CD14-positive monocyte (primary cell): ENCODE measurements around the gene MICAL2. TPM values are rescaled to one million over a fixed set of nuclear protein-coding genes. Genes with fewer than 3 reads are reported as not detected.
A peak's percentile ranks its signal among the peaks of the same experiment; 100 is the strongest.

Experiments used
- DNase-seq, 3 donors: peaks; one replicate each; pipeline ENCODE4 v3.0.0-alpha.2; 2011 to 2022
- H2AFZ ChIP-seq: 2 replicates; pipeline ENCODE4 v1.6.0; 2012; ENCODE audit warnings: mild to moderate bottlenecking, low read depth, low read length, inconsistent platforms; ENCODE audit not compliant: insufficient read depth, poor library complexity, severe bottlenecking
- H3K27ac ChIP-seq, 2 donors: 1 replicate in 1 of 2; 2 replicates in 1 of 2; pipeline ENCODE4 v1.5.1; 2012 to 2013; ENCODE audit warnings: low read length in 2 of 2, control low read depth in 1 of 2, inconsistent platforms in 1 of 2, low read depth in 1 of 2, mild to moderate bottlenecking in 1 of 2
- H3K27me3 ChIP-seq, 2 donors: one replicate each; pipeline versions ENCODE4 v1.6.0 to v1.6.1; 2011 to 2013; ENCODE audit warnings: low read length in 2 of 2; ENCODE audit not compliant: control insufficient read depth in 2 of 2, insufficient read depth in 2 of 2
- H3K36me3 ChIP-seq, 2 donors: replicated peaks in 1 of 2; 1 replicate in 1 of 2; 2 replicates in 1 of 2; pipeline versions ENCODE4 v1.5.1 to v1.6.1; 2012 to 2013; ENCODE audit warnings: low read length in 2 of 2, control low read depth in 1 of 2, inconsistent platforms in 1 of 2, mild to moderate bottlenecking in 1 of 2; ENCODE audit not compliant: insufficient read depth in 2 of 2, control insufficient read depth in 1 of 2
- H3K4me1 ChIP-seq, 2 donors: 1 replicate in 1 of 2; 2 replicates in 1 of 2; pipeline versions ENCODE4 v1.5.1 to v1.6.1; 2012 to 2013; ENCODE audit warnings: low read length in 2 of 2, control low read depth in 1 of 2, inconsistent platforms in 1 of 2, mild to moderate bottlenecking in 1 of 2, moderate library complexity in 1 of 2; ENCODE audit not compliant: insufficient read depth in 2 of 2, control insufficient read depth in 1 of 2
- H3K4me2 ChIP-seq: replicated peaks from 2 replicates; pipeline ENCODE3; 2012; ENCODE audit warnings: low read length, moderate library complexity, mild to moderate bottlenecking; ENCODE audit not compliant: poor library complexity, severe bottlenecking; ENCODE audit errors: extremely low read depth
- H3K4me3 ChIP-seq, 3 experiments: fragments of 200-600 bp in 1 of 3; sonication (generic) in 1 of 3; replicated peaks in 1 of 3; 1 replicate in 2 of 3; 2 replicates in 1 of 3; pipeline ENCODE4 v1.5.1; 2011 to 2013; ENCODE audit warnings: low read length in 3 of 3, mild to moderate bottlenecking in 3 of 3, control low read depth in 2 of 3, low read depth in 2 of 3, inconsistent platforms in 1 of 3, moderate library complexity in 1 of 3
- H3K79me2 ChIP-seq: 2 replicates; pipeline ENCODE4 v1.6.0; 2012; ENCODE audit warnings: mild to moderate bottlenecking, control low read depth, inconsistent platforms, low read length, moderate library complexity; ENCODE audit not compliant: insufficient read depth
- H3K9ac ChIP-seq: 2 replicates; pipeline ENCODE4 v1.6.0; 2017; ENCODE audit warnings: low read length, mild to moderate bottlenecking; ENCODE audit not compliant: insufficient read depth, poor library complexity, severe bottlenecking
- H3K9me3 ChIP-seq, 2 donors: replicated peaks in 1 of 2; 1 replicate in 1 of 2; 2 replicates in 1 of 2; pipeline versions ENCODE4 v1.5.1 to v1.6.1; 2012 to 2013; ENCODE audit warnings: low read length in 2 of 2, control low read depth in 1 of 2; ENCODE audit not compliant: control insufficient read depth in 1 of 2, insufficient read depth in 1 of 2
- H4K20me1 ChIP-seq: 2 replicates; pipeline ENCODE4 v1.6.0; 2012; ENCODE audit warnings: mild to moderate bottlenecking, low read length, control low read depth, moderate library complexity; ENCODE audit not compliant: insufficient read depth
- H3K27ac Mint-ChIP-seq, 7 donors: one replicate each; pipeline ENCODE4 v1.8.0; 2020; ENCODE audit warnings: mild to moderate bottlenecking in 7 of 7, mixed read lengths in 7 of 7, moderate library complexity in 6 of 7, inconsistent platforms in 2 of 7
- H3K27me3 Mint-ChIP-seq, 3 donors: one replicate each; pipeline ENCODE4 v1.8.0; 2021 to 2022; ENCODE audit warnings: low read depth in 3 of 3, mild to moderate bottlenecking in 3 of 3, mixed read lengths in 3 of 3, moderate library complexity in 3 of 3, inconsistent platforms in 1 of 3
- H3K36me3 Mint-ChIP-seq, 2 donors: one replicate each; pipeline ENCODE4 v1.8.0; 2020; ENCODE audit warnings: mixed read lengths in 2 of 2, inconsistent platforms in 1 of 2, mild to moderate bottlenecking in 1 of 2
- H3K4me1 Mint-ChIP-seq: one replicate; pipeline ENCODE4 v1.8.0; 2020; ENCODE audit warnings: mild to moderate bottlenecking, mixed read lengths
- H3K4me3 Mint-ChIP-seq, 2 donors: one replicate each; pipeline ENCODE4 v1.8.0; 2020; ENCODE audit warnings: mild to moderate bottlenecking in 2 of 2, mixed read lengths in 2 of 2, moderate library complexity in 1 of 2
- H3K9me3 Mint-ChIP-seq, 7 donors: one replicate each; pipeline ENCODE4 v1.8.0; 2020 to 2022; ENCODE audit warnings: mixed read lengths in 7 of 7, mild to moderate bottlenecking in 6 of 7, moderate library complexity in 6 of 7, inconsistent platforms in 2 of 7
- WGBS: methylation state at CpG from one replicate; pipeline ENCODE4 v1.1.5; 2013; ENCODE audit warnings: missing lambda C conversion rate; ENCODE audit not compliant: insufficient coverage; 5-methylcytosine and 5-hydroxymethylcytosine counted together
- intact Hi-C, 2 donors: fragments of 100-400 bp; cut with micrococcal nuclease; formaldehyde crosslinking; loops; one replicate each; pipeline versions ENCODE4 v1.15.0 to v1.15.1; 2023
- polyA plus RNA-seq, 3 donors: library from polyadenylated mRNA; depleted of rRNA in 1 of 3; unstranded in 2 of 3; stranded (reverse) in 1 of 3; fragments of 300-500 nt in 2 of 3; fragments of >200 nt in 1 of 3; fragmentation: Illumina TruSeq in 2 of 3; gene quantifications; 1 replicate in 2 of 3; 2 replicates in 1 of 3; pipeline ENCODE4 v1.2.3, GENCODE V29; 2012 to 2021
- TF ChIP-seq, protein P1 (sequence below): fragments of 200-600 bp; IDR thresholded peaks from one replicate; pipeline ENCODE4 v1.8.0; 2022; ENCODE audit warnings: antibody characterized with exemption, mild to moderate bottlenecking

MICAL2 gene
- polyA plus RNA-seq, 3 donors: 39.8 to 72.5 (median 44.0) TPM

DNA sequence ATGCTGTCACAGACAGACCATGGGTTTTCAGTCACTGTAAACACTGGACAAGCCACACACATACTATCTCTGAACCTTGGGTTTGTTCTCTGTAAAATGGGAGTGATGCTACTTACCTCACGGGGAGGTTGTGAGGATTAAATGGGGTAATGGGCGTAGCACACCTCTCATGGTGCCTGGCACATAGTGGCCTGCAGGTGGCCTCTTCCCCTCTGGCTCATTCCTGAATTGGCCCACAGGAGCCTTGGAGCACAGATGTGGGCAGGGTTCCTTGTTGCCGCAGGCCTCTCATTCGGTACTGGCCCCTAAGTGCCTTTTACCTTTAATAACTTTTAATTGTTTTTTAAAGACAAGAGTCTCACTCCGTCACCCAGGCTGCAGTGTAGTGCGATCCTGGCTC, 11.7 kb downstream of the MICAL2 start:
- Histone ChIP-seq H4K20me1 (peaks cover 33% of the 10 kb centered on the region), H3K79me2 (peaks cover 85% of the 10 kb centered on the region), H3K9ac (no peak overlapping the region), H3K27me3 (no peaks in the 10 kb centered on the region), H3K27ac (no peak overlapping the region), H3K4me1 (peaks cover 97 to 100% of the 10 kb centered on the region in 2 donors), H2AFZ (no peak overlapping the region), H3K9me3 (no peaks in the 10 kb centered on the region), H3K36me3 (peaks cover 7 to 23% of the 10 kb centered on the region in 2 donors), H3K4me2 (no peak overlapping the region), H3K4me3 (no peak overlapping the region)
- Mint-ChIP-seq H3K27ac (peak overlapping the region in 1 of 7 donors; percentile 66), H3K27me3 (no peaks in the 10 kb centered on the region), H3K4me1 (peaks cover 96% of the 10 kb centered on the region), H3K36me3 (peaks cover 45 to 57% of the 10 kb centered on the region in 2 donors), H3K9me3 (no peaks in the 10 kb centered on the region), H3K4me3 (no peak overlapping the region)
- intact Hi-C loops: loop anchor here (5.0 to 10.0 kb wide), 2 partner anchors 45 to 77 kb away; no protein-coding TSS in a partner anchor
- DNase-seq: no peak
- TF ChIP-seq, protein P1, sequence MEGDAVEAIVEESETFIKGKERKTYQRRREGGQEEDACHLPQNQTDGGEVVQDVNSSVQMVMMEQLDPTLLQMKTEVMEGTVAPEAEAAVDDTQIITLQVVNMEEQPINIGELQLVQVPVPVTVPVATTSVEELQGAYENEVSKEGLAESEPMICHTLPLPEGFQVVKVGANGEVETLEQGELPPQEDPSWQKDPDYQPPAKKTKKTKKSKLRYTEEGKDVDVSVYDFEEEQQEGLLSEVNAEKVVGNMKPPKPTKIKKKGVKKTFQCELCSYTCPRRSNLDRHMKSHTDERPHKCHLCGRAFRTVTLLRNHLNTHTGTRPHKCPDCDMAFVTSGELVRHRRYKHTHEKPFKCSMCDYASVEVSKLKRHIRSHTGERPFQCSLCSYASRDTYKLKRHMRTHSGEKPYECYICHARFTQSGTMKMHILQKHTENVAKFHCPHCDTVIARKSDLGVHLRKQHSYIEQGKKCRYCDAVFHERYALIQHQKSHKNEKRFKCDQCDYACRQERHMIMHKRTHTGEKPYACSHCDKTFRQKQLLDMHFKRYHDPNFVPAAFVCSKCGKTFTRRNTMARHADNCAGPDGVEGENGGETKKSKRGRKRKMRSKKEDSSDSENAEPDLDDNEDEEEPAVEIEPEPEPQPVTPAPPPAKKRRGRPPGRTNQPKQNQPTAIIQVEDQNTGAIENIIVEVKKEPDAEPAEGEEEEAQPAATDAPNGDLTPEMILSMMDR: peak; percentile 44
- WGBS: 89% methylated on average over 6 of the region's 6 CpGs

GRCh38 chr11:12123273-12123672, 12.9 kb downstream of the MICAL2 start:
- no peak overlapping the region for H2AFZ ChIP-seq
- H3K27ac Mint-ChIP-seq: peak overlapping the region; percentile 32 to 94 (median 86)
- H3K9me3 ChIP-seq: no peaks in the 10 kb centered on the region
- peaks cover 96% of the 10 kb centered on the region for H3K4me1 Mint-ChIP-seq
- H3K79me2 ChIP-seq: peaks cover 82% of the 10 kb centered on the region
- TF ChIP-seq, protein P1: no peak
- H3K36me3 Mint-ChIP-seq: peaks cover 41 to 53% of the 10 kb centered on the region in 2 donors
- no peaks in the 10 kb centered on the region for H3K27me3 ChIP-seq
- peaks cover 0 to 2% (median 0%) of the 10 kb centered on the region in 3 donors for H3K27me3 Mint-ChIP-seq
- H3K4me1 ChIP-seq: peaks cover 99 to 100% of the 10 kb centered on the region in 2 donors
- peak overlapping the region; percentile 11 for H3K9ac ChIP-seq
- no peak overlapping the region for H3K4me3 ChIP-seq
- H4K20me1 ChIP-seq: peaks cover 21% of the 10 kb centered on the region
- peak in 1 of 3 donors; percentile 47 for DNase-seq
- peak overlapping the region; percentile 17 to 84 for H3K27ac ChIP-seq
- peak overlapping the region; percentile 70 for H3K4me2 ChIP-seq
- no peak overlapping the region for H3K4me3 Mint-ChIP-seq
- 100% methylated on average over 1 of the region's 4 CpGs for WGBS
- intact Hi-C loops: loop anchor here (5.0 to 10.0 kb wide), 2 partner anchors 44 to 78 kb away; no protein-coding TSS in a partner anchor
- no peaks in the 10 kb centered on the region for H3K9me3 Mint-ChIP-seq
- H3K36me3 ChIP-seq: peaks cover 4 to 13% of the 10 kb centered on the region in 2 donors
